ENCODE data around the gene THBS4.

THBS4 gene

DNA sequence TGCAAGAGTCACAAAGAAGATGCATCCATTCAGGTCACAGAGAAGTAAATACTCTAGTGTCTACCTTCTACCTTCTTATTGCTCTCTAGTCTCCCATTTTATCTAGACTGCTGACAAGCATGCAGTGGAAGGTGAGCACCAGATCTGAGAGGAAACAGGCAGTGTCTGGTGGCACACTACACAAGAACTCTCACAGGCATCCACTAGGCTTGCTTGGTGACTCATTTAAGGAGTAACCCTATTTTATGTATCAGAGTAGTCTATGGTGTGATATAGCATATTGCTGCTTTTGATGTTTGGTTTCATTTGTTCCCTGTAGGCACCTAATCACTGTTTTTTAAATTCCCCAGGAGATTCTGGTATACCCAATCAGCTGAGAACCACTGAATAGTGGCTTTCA, 1.6 kb upstream of the THBS4 start:
- Mint-ChIP-seq H3K36me3 (ENCODE audit: insufficient read depth) (peaks cover 1% of the 10 kb centered on the region), H3K4me3 (no peak overlapping the region), H3K4me1 (ENCODE audit: low read depth in 2 of 2) (no peaks in the 10 kb centered on the region), H3K27me3 (peaks cover 63 to 71% of the 10 kb centered on the region in 2 donors), H3K27ac (no peak overlapping the region), H3K9me3 (no peaks in the 10 kb centered on the region)
- ATAC-seq (replicated peaks): no peak
- DNase-seq: no peak

- no peaks in the 10 kb centered on the region for H3K36me3 Mint-ChIP-seq (ENCODE audit: insufficient read depth)
- no peak overlapping the region for H3K27ac Mint-ChIP-seq
- peak overlapping the region in 1 of 2 donors; percentile 15 for H3K4me3 Mint-ChIP-seq
- H3K9me3 Mint-ChIP-seq: no peaks in the 10 kb centered on the region
- H3K27me3 Mint-ChIP-seq: peaks cover 58 to 72% of the 10 kb centered on the region in 2 donors
- H3K4me1 Mint-ChIP-seq (ENCODE audit: low read depth in 2 of 2): no peaks in the 10 kb centered on the region
- DNase-seq (no peak), ATAC-seq (replicated peaks) (no peak)
These were observed 589 bp upstream of the THBS4 start for GRCh38 chr5:80034559-80034958.

GRCh38 chr5:80035839-80036238, 691 bp downstream of the THBS4 start:
- H3K4me1 Mint-ChIP-seq (ENCODE audit: low read depth in 2 of 2): no peaks in the 10 kb centered on the region
- DNase-seq (no peak), ATAC-seq (replicated peaks) (no peak)
- H3K4me3 Mint-ChIP-seq: peak overlapping the region in 1 of 2 donors; percentile 36
- H3K9me3 Mint-ChIP-seq: no peaks in the 10 kb centered on the region
- no peak overlapping the region for H3K27ac Mint-ChIP-seq
- H3K27me3 Mint-ChIP-seq: peaks cover 63 to 83% of the 10 kb centered on the region in 2 donors
- no peaks in the 10 kb centered on the region for H3K36me3 Mint-ChIP-seq (ENCODE audit: insufficient read depth)

- Mint-ChIP-seq H3K27ac (no peak overlapping the region), H3K36me3 (ENCODE audit: insufficient read depth) (no peaks in the 10 kb centered on the region), H3K4me1 (ENCODE audit: low read depth in 2 of 2) (no peaks in the 10 kb centered on the region), H3K9me3 (no peaks in the 10 kb centered on the region), H3K27me3 (peaks cover 59 to 83% of the 10 kb centered on the region in 2 donors), H3K4me3 (no peak overlapping the region)
- DNase-seq (no peak), ATAC-seq (replicated peaks) (no peak)
These were observed 1.5 kb downstream of the THBS4 start for GRCh38 chr5:80036615-80037014.

- H3K4me3 Mint-ChIP-seq: no peak overlapping the region
- no peaks in the 10 kb centered on the region for H3K4me1 Mint-ChIP-seq (ENCODE audit: low read depth in 2 of 2)
- no peak overlapping the region for H3K27ac Mint-ChIP-seq
- DNase-seq (no peak), ATAC-seq (replicated peaks) (no peak)
- no peaks in the 10 kb centered on the region for H3K9me3 Mint-ChIP-seq
- H3K27me3 Mint-ChIP-seq: peaks cover 61 to 83% of the 10 kb centered on the region in 2 donors
- no peaks in the 10 kb centered on the region for H3K36me3 Mint-ChIP-seq (ENCODE audit: insufficient read depth)
These were observed 2.2 kb downstream of the THBS4 start for GRCh38 chr5:80037366-80037765.

GRCh38 chr5:80039650-80040049, 4.5 kb downstream of the THBS4 start:
- Mint-ChIP-seq H3K36me3 (ENCODE audit: insufficient read depth) (no peaks in the 10 kb centered on the region), H3K27me3 (peaks cover 55 to 80% of the 10 kb centered on the region in 2 donors), H3K4me1 (ENCODE audit: low read depth in 2 of 2) (no peaks in the 10 kb centered on the region), H3K27ac (no peak overlapping the region), H3K9me3 (no peaks in the 10 kb centered on the region), H3K4me3 (no peak overlapping the region)
- ATAC-seq (replicated peaks): no peak
- no peak for DNase-seq

DNA sequence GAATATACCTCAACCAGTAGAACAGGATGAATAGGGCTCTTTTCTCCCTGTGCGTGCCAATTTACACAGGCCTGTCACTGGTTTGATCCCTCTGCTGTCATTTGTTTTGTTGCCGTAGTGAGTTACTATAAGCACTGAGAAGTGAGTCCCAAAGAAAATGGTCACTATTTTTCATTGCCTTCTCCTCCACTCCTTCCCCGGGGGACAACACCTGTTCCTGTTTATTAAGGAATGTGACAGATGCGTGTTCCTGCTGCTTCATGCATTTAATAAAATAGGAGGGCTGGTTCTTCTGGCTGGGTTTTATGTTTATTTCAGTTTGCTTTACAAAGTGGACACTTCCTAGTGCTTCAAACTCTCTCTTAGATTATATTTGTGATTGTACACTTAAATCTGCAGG, 6.4 kb downstream of the THBS4 start:
- H3K27me3 Mint-ChIP-seq: peaks cover 54 to 73% of the 10 kb centered on the region in 2 donors
- no peaks in the 10 kb centered on the region for H3K4me1 Mint-ChIP-seq (ENCODE audit: low read depth in 2 of 2)
- no peaks in the 10 kb centered on the region for H3K9me3 Mint-ChIP-seq
- no peak overlapping the region for H3K27ac Mint-ChIP-seq
- no peaks in the 10 kb centered on the region for H3K36me3 Mint-ChIP-seq (ENCODE audit: insufficient read depth)
- H3K4me3 Mint-ChIP-seq: no peak overlapping the region
- ATAC-seq (replicated peaks) (no peak), DNase-seq (no peak)

DNA sequence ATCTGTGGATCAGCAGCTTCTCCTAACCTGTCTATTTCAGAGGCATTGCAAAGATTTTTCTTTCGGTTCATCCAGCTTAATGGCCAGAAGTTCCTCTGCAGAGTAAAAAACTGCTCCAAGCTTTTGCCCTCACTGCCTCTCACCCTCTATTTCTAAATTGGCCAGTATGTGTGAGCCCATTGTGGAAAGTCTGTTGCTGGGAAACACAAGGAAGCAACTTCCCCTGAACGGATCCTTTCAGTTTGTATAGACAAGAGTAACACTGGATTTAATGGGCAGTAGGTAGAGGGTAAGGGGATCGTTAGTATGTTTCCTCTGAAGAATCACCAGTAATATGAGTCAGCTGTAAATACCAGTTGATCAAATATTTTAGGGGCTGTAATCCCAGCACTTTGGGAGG, 7.2 kb downstream of the THBS4 start:
- no peak for DNase-seq
- ATAC-seq (replicated peaks): no peak
- H3K4me3 Mint-ChIP-seq: no peak overlapping the region
- H3K27ac Mint-ChIP-seq: no peak overlapping the region
- no peaks in the 10 kb centered on the region for H3K36me3 Mint-ChIP-seq (ENCODE audit: insufficient read depth)
- no peaks in the 10 kb centered on the region for H3K4me1 Mint-ChIP-seq (ENCODE audit: low read depth in 2 of 2)
- no peaks in the 10 kb centered on the region for H3K9me3 Mint-ChIP-seq
- H3K27me3 Mint-ChIP-seq: peaks cover 46 to 65% of the 10 kb centered on the region in 2 donors

- ATAC-seq (replicated peaks) (no peak), DNase-seq (no peak)
- Mint-ChIP-seq H3K4me3 (no peak overlapping the region), H3K27me3 (peaks cover 43 to 61% of the 10 kb centered on the region in 2 donors), H3K9me3 (no peaks in the 10 kb centered on the region), H3K36me3 (ENCODE audit: insufficient read depth) (no peaks in the 10 kb centered on the region), H3K4me1 (ENCODE audit: low read depth in 2 of 2) (no peaks in the 10 kb centered on the region), H3K27ac (no peak overlapping the region)
These were observed 8.0 kb downstream of the THBS4 start for GRCh38 chr5:80043187-80043586.

- ATAC-seq (replicated peaks): no peak
- Mint-ChIP-seq H3K27ac (no peak overlapping the region), H3K27me3 (peaks cover 39 to 48% of the 10 kb centered on the region in 2 donors), H3K9me3 (no peaks in the 10 kb centered on the region), H3K36me3 (ENCODE audit: insufficient read depth) (no peaks in the 10 kb centered on the region), H3K4me1 (ENCODE audit: low read depth in 2 of 2) (no peaks in the 10 kb centered on the region), H3K4me3 (no peak overlapping the region)
- no peak for DNase-seq
These were observed 13.1 kb downstream of the THBS4 start for GRCh38 chr5:80048084-80048780.

GRCh38 chr5:80052464-80052863, 17.3 kb downstream of the THBS4 start:
- no peaks in the 10 kb centered on the region for H3K9me3 Mint-ChIP-seq
- H3K4me3 Mint-ChIP-seq: no peak overlapping the region
- no peaks in the 10 kb centered on the region for H3K4me1 Mint-ChIP-seq (ENCODE audit: low read depth in 2 of 2)
- ATAC-seq (replicated peaks): no peak
- no peak overlapping the region for H3K27ac Mint-ChIP-seq
- H3K27me3 Mint-ChIP-seq: peaks cover 27 to 40% of the 10 kb centered on the region in 2 donors
- no peaks in the 10 kb centered on the region for H3K36me3 Mint-ChIP-seq (ENCODE audit: insufficient read depth)
- no peak for DNase-seq

DNA sequence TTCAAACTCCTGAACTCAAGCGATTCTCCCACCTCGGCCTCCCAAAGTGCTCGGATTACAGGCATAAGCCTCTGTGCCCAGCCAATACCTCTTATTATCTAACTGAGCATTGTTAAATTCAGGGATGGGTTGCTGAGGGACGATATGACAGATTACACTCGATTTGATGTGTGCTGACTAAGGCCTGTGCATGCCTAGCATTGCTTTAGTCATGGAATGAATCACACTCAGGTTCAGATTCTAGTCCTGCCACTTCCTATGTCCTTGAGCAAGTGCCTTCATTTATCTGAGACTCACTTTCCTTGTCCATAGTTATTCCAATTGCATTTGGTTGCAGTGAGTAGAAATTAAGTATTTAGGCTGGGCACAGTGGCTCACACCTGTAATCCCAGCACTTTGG, 19.5 kb downstream of the THBS4 start:
- Mint-ChIP-seq H3K4me3 (no peak overlapping the region), H3K27me3 (peaks cover 23 to 33% of the 10 kb centered on the region in 2 donors), H3K9me3 (no peaks in the 10 kb centered on the region), H3K4me1 (ENCODE audit: low read depth in 2 of 2) (no peaks in the 10 kb centered on the region), H3K27ac (no peak overlapping the region), H3K36me3 (ENCODE audit: insufficient read depth) (no peaks in the 10 kb centered on the region)
- ATAC-seq (replicated peaks) (no peak), DNase-seq (no peak)

DNA sequence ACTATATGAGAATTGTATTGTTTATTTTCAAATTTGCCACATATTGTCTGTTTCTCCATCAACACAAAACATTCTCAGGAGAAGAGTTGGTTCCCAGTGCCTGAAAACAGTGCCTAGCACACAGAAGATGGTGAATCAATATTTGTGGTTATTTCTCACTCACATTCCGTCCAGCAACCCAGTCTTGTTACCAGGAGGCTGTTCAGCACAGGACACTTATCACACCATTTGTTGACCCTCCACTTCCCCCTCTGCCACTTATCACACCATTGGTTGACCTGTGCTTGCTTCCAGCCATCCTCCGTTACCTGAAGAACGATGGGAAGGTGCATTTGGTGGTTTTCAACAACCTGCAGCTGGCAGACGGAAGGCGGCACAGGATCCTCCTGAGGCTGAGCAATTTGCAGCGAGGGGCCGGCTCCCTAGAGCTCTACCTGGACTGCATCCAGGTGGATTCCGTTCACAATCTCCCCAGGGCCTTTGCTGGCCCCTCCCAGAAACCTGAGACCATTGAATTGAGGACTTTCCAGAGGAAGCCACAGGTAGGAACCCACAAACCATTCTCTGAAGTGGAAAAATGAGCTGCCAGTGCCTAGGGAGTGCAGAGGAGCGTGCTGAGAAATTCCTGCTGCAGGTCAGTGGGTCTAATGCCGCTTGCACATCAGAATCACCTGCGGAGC, 20.5 kb downstream of the THBS4 start:
- Mint-ChIP-seq H3K27ac (no peak overlapping the region), H3K9me3 (no peaks in the 10 kb centered on the region), H3K4me3 (no peak overlapping the region), H3K36me3 (ENCODE audit: insufficient read depth) (no peaks in the 10 kb centered on the region), H3K4me1 (ENCODE audit: low read depth in 2 of 2) (no peaks in the 10 kb centered on the region), H3K27me3 (peaks cover 13 to 24% of the 10 kb centered on the region in 2 donors)
- ATAC-seq (replicated peaks): no peak
- no peak for DNase-seq

DNA sequence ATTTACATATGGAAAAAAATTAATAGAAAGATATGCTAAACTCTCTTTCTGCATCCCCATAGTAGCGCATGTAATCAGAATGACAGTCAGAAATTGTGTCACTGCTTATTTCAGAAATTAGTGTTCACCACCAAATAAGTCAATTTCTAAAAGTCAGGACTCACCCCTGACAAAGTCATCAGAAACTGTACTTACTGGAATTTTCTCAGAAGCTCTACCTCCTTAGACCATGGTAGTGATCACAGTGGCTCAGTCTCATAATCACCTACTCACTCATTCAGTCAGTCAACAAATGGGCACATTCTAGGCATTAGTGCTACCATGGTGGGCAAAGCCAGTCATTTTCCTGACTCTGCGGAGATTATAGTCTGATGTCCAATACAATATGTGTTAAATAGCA, 22.0 kb downstream of the THBS4 start:
- no peak for DNase-seq
- no peaks in the 10 kb centered on the region for H3K36me3 Mint-ChIP-seq (ENCODE audit: insufficient read depth)
- H3K4me3 Mint-ChIP-seq: no peak overlapping the region
- H3K27ac Mint-ChIP-seq: no peak overlapping the region
- no peak for ATAC-seq (replicated peaks)
- H3K27me3 Mint-ChIP-seq: peaks cover 8 to 16% of the 10 kb centered on the region in 2 donors
- H3K4me1 Mint-ChIP-seq (ENCODE audit: low read depth in 2 of 2): no peaks in the 10 kb centered on the region
- no peaks in the 10 kb centered on the region for H3K9me3 Mint-ChIP-seq
